ENCODE results near the gene EFL1.
"Not testable (repeated sequence)": the region's sequence is repeated elsewhere in the genome, so short reads cannot be mapped to it uniquely, and the experiment has no call there.

Gene EFL1

DNA sequence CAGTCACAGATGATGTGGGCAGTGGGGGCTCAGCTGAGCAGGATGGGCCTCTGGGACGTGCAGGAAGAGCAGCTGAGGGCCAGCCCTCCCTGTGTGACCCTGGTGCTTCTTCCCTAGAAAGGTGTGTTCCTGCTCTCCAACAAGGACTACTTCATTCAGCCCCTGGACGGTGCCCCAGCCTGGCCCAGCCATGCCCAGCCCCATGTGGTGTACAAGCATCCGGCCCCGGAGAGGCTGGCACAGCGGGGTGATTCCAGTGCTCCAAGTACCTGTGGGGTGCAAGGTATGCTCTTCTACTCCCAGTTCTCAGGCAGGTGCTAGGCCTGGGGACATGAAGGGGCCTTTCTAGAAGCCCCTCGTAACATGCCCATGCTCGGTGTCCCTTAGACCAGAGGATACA lies 38.3 kb upstream of the EFL1 start:
- H3K4me3 ChIP-seq (ENCODE audit: low read depth in 1 of 2, low read length in 2 of 2) = no peak overlapping the region
- H3K9ac ChIP-seq (ENCODE audit: low read depth in 1 of 2, low read length in 2 of 2) = no peak overlapping the region
- no peak overlapping the region for H3K27ac ChIP-seq (ENCODE audit: low read depth, low read length)
- H3K4me1 ChIP-seq (ENCODE audit: control insufficient read depth in 1 of 2, insufficient read depth in 2 of 2, low read length in 2 of 2) = no peaks in the 10 kb centered on the region
- H3K9me3 ChIP-seq (ENCODE audit: control insufficient read depth in 1 of 2, low read length in 2 of 2) = no peaks in the 10 kb centered on the region
- no peaks in the 10 kb centered on the region for H3K36me3 ChIP-seq (ENCODE audit: control insufficient read depth in 1 of 2, insufficient read depth in 2 of 2, low read length in 2 of 2)
- H3K27me3 ChIP-seq (ENCODE audit: control insufficient read depth in 1 of 2, insufficient read depth in 2 of 2, low read length in 2 of 2) = no peaks in the 10 kb centered on the region

DNA sequence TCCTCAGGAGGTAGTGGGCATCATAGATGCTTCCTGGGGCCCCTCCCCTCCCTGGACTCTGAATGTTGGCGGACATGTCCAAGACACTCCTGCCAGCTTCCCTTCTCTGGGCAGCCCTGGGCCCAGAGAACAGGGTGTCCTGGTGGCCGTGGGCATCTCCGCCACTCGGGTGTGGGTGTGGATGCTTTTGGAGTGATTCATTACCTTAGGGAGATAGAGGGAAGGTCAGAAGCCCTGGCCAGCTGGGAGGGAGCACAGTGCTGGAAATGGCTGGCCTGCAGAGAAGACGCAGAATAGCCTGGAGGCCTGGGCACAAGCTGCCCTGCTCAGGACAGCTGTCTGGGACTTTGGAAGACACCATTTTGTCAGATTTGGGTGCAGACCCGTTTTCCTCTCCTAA lies 37.8 kb upstream of the EFL1 start:
- not testable (repeated sequence) for H3K4me1 ChIP-seq (ENCODE audit: control insufficient read depth in 1 of 2, insufficient read depth in 2 of 2, low read length in 2 of 2); H3K27ac ChIP-seq (ENCODE audit: low read depth, low read length); H3K9me3 ChIP-seq (ENCODE audit: control insufficient read depth in 1 of 2, low read length in 2 of 2); H3K36me3 ChIP-seq (ENCODE audit: control insufficient read depth in 1 of 2, insufficient read depth in 2 of 2, low read length in 2 of 2); H3K4me3 ChIP-seq (ENCODE audit: low read depth in 1 of 2, low read length in 2 of 2); H3K9ac ChIP-seq (ENCODE audit: low read depth in 1 of 2, low read length in 2 of 2); H3K27me3 ChIP-seq (ENCODE audit: control insufficient read depth in 1 of 2, insufficient read depth in 2 of 2, low read length in 2 of 2)

DNA sequence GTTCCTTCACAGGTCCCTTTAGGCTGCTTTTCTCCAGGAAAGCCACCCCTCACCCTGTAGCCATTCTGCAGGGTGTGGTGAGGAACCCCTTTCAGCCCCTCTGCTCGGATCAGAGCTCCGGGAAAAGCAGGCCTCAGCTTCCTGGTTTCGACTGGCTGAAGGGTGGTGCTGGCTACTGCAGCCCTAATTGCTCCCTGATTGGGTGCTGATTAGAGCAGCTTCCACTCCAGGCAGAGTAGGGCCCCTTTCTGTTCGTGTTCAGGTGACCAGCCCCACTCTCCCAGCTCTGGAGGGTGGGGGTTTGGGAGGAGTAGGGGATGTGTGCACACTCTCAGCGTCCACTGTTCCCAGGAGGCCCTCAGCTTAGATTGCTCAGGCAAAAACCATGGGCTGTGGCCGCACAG lies 37.0 kb upstream of the EFL1 start:
- H3K36me3 ChIP-seq (ENCODE audit: control insufficient read depth in 1 of 2, insufficient read depth in 2 of 2, low read length in 2 of 2); H3K4me3 ChIP-seq (ENCODE audit: low read depth in 1 of 2, low read length in 2 of 2); H3K27me3 ChIP-seq (ENCODE audit: control insufficient read depth in 1 of 2, insufficient read depth in 2 of 2, low read length in 2 of 2); H3K27ac ChIP-seq (ENCODE audit: low read depth, low read length); H3K4me1 ChIP-seq (ENCODE audit: control insufficient read depth in 1 of 2, insufficient read depth in 2 of 2, low read length in 2 of 2); H3K9ac ChIP-seq (ENCODE audit: low read depth in 1 of 2, low read length in 2 of 2); H3K9me3 ChIP-seq (ENCODE audit: control insufficient read depth in 1 of 2, low read length in 2 of 2): not testable (repeated sequence)

DNA sequence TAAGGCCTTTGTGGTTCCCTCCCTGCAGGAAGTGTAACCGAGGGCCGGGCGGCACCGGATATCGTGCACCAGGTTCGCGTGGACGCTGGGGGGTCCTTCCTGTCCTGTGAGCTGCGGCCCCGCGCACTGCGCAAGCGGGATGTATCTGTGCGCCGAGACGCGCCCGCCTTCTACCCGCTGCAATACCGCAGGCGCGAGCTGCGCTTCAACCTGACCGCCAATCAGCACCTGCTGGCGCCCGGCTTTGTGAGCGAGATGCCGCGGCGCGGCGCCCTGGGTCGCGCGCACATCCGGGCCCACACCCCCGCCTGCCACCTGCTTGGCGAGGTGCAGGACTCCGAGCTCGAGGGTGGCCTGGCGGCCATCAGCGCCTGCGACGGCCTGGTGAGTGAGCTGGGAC lies 36.0 kb upstream of the EFL1 start:
- Histone ChIP-seq H3K9ac (ENCODE audit: low read depth in 1 of 2, low read length in 2 of 2) (no peak overlapping the region), H3K4me3 (ENCODE audit: low read depth in 1 of 2, low read length in 2 of 2) (no peak overlapping the region), H3K27me3 (ENCODE audit: control insufficient read depth in 1 of 2, insufficient read depth in 2 of 2, low read length in 2 of 2) (no peaks in the 10 kb centered on the region), H3K4me1 (ENCODE audit: control insufficient read depth in 1 of 2, insufficient read depth in 2 of 2, low read length in 2 of 2) (no peaks in the 10 kb centered on the region), H3K27ac (ENCODE audit: low read depth, low read length) (no peak overlapping the region), H3K36me3 (ENCODE audit: control insufficient read depth in 1 of 2, insufficient read depth in 2 of 2, low read length in 2 of 2) (no peaks in the 10 kb centered on the region), H3K9me3 (ENCODE audit: control insufficient read depth in 1 of 2, low read length in 2 of 2) (no peaks in the 10 kb centered on the region)

DNA sequence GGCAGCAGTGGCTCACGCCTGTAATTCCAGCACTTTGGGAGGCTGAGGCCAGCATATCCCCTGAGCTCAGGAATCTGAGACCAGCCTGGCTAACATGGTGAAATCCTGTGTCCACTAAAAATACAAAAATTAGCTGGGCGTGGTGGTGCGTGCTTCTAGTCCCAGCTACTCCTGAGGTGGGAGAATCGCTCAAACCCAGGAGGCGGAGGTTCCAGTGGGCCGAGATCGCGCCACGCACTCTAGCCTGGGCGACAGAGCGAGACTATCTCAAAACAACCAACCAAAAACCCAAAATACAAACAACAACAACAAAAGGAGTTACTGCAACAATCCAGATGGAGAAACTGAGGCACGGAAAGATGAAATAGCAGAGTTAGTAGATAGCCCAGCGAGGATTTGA lies 35.5 kb upstream of the EFL1 start:
- Histone ChIP-seq H3K36me3 (ENCODE audit: control insufficient read depth in 1 of 2, insufficient read depth in 2 of 2, low read length in 2 of 2) (no peaks in the 10 kb centered on the region), H3K9me3 (ENCODE audit: control insufficient read depth in 1 of 2, low read length in 2 of 2) (no peaks in the 10 kb centered on the region), H3K27ac (ENCODE audit: low read depth, low read length) (no peak overlapping the region), H3K4me1 (ENCODE audit: control insufficient read depth in 1 of 2, insufficient read depth in 2 of 2, low read length in 2 of 2) (no peaks in the 10 kb centered on the region), H3K27me3 (ENCODE audit: control insufficient read depth in 1 of 2, insufficient read depth in 2 of 2, low read length in 2 of 2) (no peaks in the 10 kb centered on the region), H3K9ac (ENCODE audit: low read depth in 1 of 2, low read length in 2 of 2) (no peak overlapping the region), H3K4me3 (ENCODE audit: low read depth in 1 of 2, low read length in 2 of 2) (no peak overlapping the region)

DNA sequence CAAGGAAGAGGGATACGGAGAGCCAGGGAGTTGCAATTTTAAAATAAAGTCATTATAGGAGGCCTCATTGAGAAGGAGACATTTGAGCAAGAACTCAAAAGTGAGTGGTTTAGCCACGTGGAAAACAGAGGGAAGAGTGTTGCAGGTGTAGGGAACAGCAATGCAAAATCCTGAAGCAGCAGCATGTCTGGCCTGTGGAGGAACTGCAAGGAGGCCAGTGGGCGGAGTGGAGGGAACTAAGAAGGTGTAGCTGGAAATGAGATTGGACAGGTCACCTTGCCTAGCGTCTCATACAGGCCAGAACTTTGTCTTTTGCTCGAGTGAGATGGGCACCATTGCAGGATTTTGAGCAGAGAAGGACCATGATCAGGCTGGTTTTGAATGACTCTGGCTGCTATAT lies 35.0 kb upstream of the EFL1 start:
- Histone ChIP-seq H3K4me3 (ENCODE audit: low read depth in 1 of 2, low read length in 2 of 2) (no peak overlapping the region), H3K9me3 (ENCODE audit: control insufficient read depth in 1 of 2, low read length in 2 of 2) (no peaks in the 10 kb centered on the region)

DNA sequence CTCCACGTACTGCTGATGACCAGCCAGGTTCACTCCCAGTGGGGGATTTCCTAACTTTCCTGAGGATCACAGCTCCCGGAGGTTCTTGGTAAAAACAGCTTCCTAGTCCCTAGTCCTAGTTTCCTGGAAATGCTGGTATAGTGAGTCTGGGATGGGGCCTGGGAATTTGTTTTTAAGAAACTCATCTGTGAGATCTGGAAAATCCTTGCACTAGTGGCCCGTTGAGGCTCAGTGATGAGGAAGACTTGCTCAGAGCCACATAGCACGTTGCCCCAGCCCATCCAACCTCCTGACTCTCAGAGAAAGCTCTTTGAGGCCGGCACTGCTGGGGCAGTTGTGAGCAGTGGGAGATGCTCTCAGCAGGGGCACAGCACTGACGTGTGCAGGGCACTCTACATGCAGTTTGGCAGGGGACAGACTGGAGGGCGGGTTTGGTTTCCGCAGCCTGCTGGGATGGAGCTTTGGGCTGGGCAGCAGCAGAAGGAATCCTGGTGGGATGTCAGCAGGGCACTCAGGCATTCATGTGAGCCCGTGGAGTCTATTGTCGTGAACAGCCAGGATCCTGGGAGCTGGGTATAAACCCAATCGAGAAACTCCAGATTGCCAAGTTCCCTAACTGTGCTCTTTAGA lies 31.6 kb upstream of the EFL1 start:
- Histone ChIP-seq H3K27ac (ENCODE audit: low read depth, low read length) (no peak overlapping the region), H3K4me3 (ENCODE audit: low read depth in 1 of 2, low read length in 2 of 2) (no peak overlapping the region), H3K4me1 (ENCODE audit: control insufficient read depth in 1 of 2, insufficient read depth in 2 of 2, low read length in 2 of 2) (no peaks in the 10 kb centered on the region), H3K27me3 (ENCODE audit: control insufficient read depth in 1 of 2, insufficient read depth in 2 of 2, low read length in 2 of 2) (no peaks in the 10 kb centered on the region), H3K36me3 (ENCODE audit: control insufficient read depth in 1 of 2, insufficient read depth in 2 of 2, low read length in 2 of 2) (no peaks in the 10 kb centered on the region), H3K9me3 (ENCODE audit: control insufficient read depth in 1 of 2, low read length in 2 of 2) (no peaks in the 10 kb centered on the region), H3K9ac (ENCODE audit: low read depth in 1 of 2, low read length in 2 of 2) (no peak overlapping the region)

More for the DNA sequence above, 35.0 kb upstream of the EFL1 start:
- H3K4me1 ChIP-seq (ENCODE audit: control insufficient read depth in 1 of 2, insufficient read depth in 2 of 2, low read length in 2 of 2) = no peaks in the 10 kb centered on the region
- H3K36me3 ChIP-seq (ENCODE audit: control insufficient read depth in 1 of 2, insufficient read depth in 2 of 2, low read length in 2 of 2) = no peaks in the 10 kb centered on the region
- no peak overlapping the region for H3K9ac ChIP-seq (ENCODE audit: low read depth in 1 of 2, low read length in 2 of 2)
- H3K27me3 ChIP-seq (ENCODE audit: control insufficient read depth in 1 of 2, insufficient read depth in 2 of 2, low read length in 2 of 2) = no peaks in the 10 kb centered on the region
- no peak overlapping the region for H3K27ac ChIP-seq (ENCODE audit: low read depth, low read length)

DNA sequence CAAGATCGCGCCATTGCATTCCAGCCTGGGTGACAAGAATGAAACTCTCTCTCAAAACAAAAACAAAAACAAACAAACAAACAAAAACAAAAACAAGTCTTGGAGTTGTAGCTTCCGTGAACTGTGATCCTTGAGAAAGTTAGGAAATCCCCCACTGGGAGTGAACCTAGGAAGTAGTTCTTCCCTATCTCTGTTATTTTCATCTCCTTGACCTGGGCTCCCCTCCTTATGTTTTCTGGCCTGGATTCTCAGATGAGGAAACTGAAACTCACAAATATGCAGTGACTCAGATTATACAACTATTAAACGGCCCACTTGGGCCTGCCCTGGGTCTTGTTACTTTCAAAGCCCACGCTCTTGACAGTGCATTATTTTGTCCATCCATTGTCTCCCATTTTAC lies 29.7 kb upstream of the EFL1 start:
- no peaks in the 10 kb centered on the region for H3K9me3 ChIP-seq (ENCODE audit: control insufficient read depth in 1 of 2, low read length in 2 of 2)
- H3K36me3 ChIP-seq (ENCODE audit: control insufficient read depth in 1 of 2, insufficient read depth in 2 of 2, low read length in 2 of 2) = no peaks in the 10 kb centered on the region
- H3K4me3 ChIP-seq (ENCODE audit: low read depth in 1 of 2, low read length in 2 of 2) = no peak overlapping the region
- no peak overlapping the region for H3K9ac ChIP-seq (ENCODE audit: low read depth in 1 of 2, low read length in 2 of 2)
- no peaks in the 10 kb centered on the region for H3K4me1 ChIP-seq (ENCODE audit: control insufficient read depth in 1 of 2, insufficient read depth in 2 of 2, low read length in 2 of 2)
- H3K27ac ChIP-seq (ENCODE audit: low read depth, low read length) = no peak overlapping the region
- H3K27me3 ChIP-seq (ENCODE audit: control insufficient read depth in 1 of 2, insufficient read depth in 2 of 2, low read length in 2 of 2) = no peaks in the 10 kb centered on the region

DNA sequence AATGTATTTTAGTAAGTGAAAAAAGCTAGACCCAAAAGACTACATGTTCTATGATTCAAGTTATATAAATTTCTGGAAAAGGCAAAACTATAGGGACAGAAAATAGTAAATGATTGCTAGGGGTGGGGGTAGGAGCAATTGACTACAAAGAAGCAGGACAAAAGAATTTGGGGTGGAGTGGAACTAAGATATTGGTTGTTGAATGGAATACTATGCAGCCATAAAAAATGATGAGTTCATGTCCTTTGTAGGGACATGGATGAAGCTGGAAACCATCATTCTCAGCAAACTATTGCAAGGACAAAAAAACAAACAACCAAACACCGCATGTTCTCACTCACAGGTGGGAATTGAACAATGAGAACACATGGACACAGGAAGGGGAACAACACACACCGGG lies 25.7 kb upstream of the EFL1 start:
- not testable (repeated sequence) for H3K36me3 ChIP-seq (ENCODE audit: control insufficient read depth in 1 of 2, insufficient read depth in 2 of 2, low read length in 2 of 2); H3K9me3 ChIP-seq (ENCODE audit: control insufficient read depth in 1 of 2, low read length in 2 of 2); H3K27me3 ChIP-seq (ENCODE audit: control insufficient read depth in 1 of 2, insufficient read depth in 2 of 2, low read length in 2 of 2); H3K4me1 ChIP-seq (ENCODE audit: control insufficient read depth in 1 of 2, insufficient read depth in 2 of 2, low read length in 2 of 2); H3K9ac ChIP-seq (ENCODE audit: low read depth in 1 of 2, low read length in 2 of 2); H3K27ac ChIP-seq (ENCODE audit: low read depth, low read length); H3K4me3 ChIP-seq (ENCODE audit: low read depth in 1 of 2, low read length in 2 of 2)

DNA sequence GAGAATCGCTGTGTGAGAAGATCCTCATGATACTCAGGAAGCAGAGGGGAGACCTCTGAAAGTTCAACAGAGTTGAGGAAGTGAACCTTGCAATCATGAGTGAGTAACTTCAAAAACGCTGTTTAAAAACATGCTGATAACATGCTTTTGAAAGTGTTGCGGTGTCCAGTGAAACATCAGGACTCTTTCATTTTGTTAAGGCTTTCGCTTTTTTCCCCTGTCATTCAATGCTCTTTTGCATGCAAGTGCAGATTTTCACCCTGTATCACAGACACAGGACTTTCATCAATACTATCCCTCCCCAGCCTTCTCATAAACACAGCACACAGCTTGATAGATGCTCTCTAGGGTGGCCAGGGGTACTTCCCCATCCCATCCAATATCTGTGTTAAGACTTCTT lies 23.9 kb upstream of the EFL1 start:
- H3K9me3 ChIP-seq (ENCODE audit: control insufficient read depth in 1 of 2, low read length in 2 of 2); H3K4me3 ChIP-seq (ENCODE audit: low read depth in 1 of 2, low read length in 2 of 2); H3K36me3 ChIP-seq (ENCODE audit: control insufficient read depth in 1 of 2, insufficient read depth in 2 of 2, low read length in 2 of 2); H3K9ac ChIP-seq (ENCODE audit: low read depth in 1 of 2, low read length in 2 of 2); H3K27ac ChIP-seq (ENCODE audit: low read depth, low read length); H3K27me3 ChIP-seq (ENCODE audit: control insufficient read depth in 1 of 2, insufficient read depth in 2 of 2, low read length in 2 of 2); H3K4me1 ChIP-seq (ENCODE audit: control insufficient read depth in 1 of 2, insufficient read depth in 2 of 2, low read length in 2 of 2): not testable (repeated sequence)

DNA sequence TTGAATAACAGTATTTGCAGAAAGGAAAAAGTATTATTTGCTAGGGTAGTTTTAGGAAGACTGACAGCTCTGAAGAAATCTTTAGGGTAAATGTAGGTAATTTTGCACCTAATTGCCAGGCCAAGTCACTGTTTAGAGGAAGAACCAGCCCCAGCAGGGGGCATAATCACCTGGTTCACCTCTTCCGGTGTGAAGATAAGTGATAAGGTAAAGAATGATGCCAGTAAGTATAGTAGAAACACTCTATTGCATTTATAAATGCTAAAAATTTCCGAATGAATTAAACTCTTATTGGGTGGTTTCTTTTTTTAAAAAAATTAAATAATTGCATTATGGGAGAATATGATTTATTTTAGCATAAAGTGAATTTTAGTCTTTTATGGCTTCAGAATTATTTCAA lies 21.8 kb upstream of the EFL1 start:
- not testable (repeated sequence) for H3K36me3 ChIP-seq (ENCODE audit: control insufficient read depth in 1 of 2, insufficient read depth in 2 of 2, low read length in 2 of 2); H3K4me1 ChIP-seq (ENCODE audit: control insufficient read depth in 1 of 2, insufficient read depth in 2 of 2, low read length in 2 of 2); H3K9ac ChIP-seq (ENCODE audit: low read depth in 1 of 2, low read length in 2 of 2); H3K9me3 ChIP-seq (ENCODE audit: control insufficient read depth in 1 of 2, low read length in 2 of 2); H3K27ac ChIP-seq (ENCODE audit: low read depth, low read length); H3K27me3 ChIP-seq (ENCODE audit: control insufficient read depth in 1 of 2, insufficient read depth in 2 of 2, low read length in 2 of 2); H3K4me3 ChIP-seq (ENCODE audit: low read depth in 1 of 2, low read length in 2 of 2)

Measured in duodenal mucosa (tissue), 2 donors.